HEK293T (cell line): ENCODE results near the gene ORM2.

Source experiments
- CTCF ChIA-PET: fragments of 350-600 bp; formaldehyde crosslinking; extraction: SDS; loops from one replicate; lab custom pipeline; 2021; ENCODE audit warnings: antibody characterized with exemption, inconsistent platforms; lab: Yijun Ruan, JAX
- POLR2A ChIA-PET: fragments of 350-600 bp; formaldehyde crosslinking; extraction: SDS; loops from one replicate; lab custom pipeline; 2020; ENCODE audit warnings: antibody characterized with exemption, inconsistent platforms; lab: Yijun Ruan, JAX
- DNase-seq: peaks from one replicate; pipeline ENCODE4 v3.0.0; 2012; ENCODE audit warnings: mixed read lengths; ENCODE audit errors: extremely low spot score
- ARNT ChIP-seq: fragments of 450-650 bp; IDR thresholded peaks from 2 replicates; pipeline ENCODE4 v1.6.1; 2017; ENCODE audit warnings: mild to moderate bottlenecking
- BHLHE40 ChIP-seq: fragments of 450-650 bp; IDR thresholded peaks from 2 replicates; pipeline ENCODE4 v1.6.1; 2016; ENCODE audit warnings: mild to moderate bottlenecking, moderate library complexity, borderline replicate concordance
- CTBP1 ChIP-seq: fragments of 450-650 bp; IDR thresholded peaks from 2 replicates; pipeline ENCODE4 v1.6.1; 2016; ENCODE audit warnings: borderline replicate concordance
- ELF4 ChIP-seq: fragments of 450-650 bp; IDR thresholded peaks from 2 replicates; pipeline ENCODE4 v1.6.1; 2017; ENCODE audit warnings: antibody characterized with exemption
- FOXA1 ChIP-seq: fragments of 450-650 bp; IDR thresholded peaks from 2 replicates; pipeline ENCODE4 v1.6.1; 2016; ENCODE audit warnings: mild to moderate bottlenecking
- FOXK2 ChIP-seq: fragments of 450-650 bp; IDR thresholded peaks from 2 replicates; pipeline ENCODE4 v1.6.1; 2016; ENCODE audit warnings: mild to moderate bottlenecking
- FOXM1 ChIP-seq: fragments of 450-650 bp; IDR thresholded peaks from 2 replicates; pipeline ENCODE4 v1.6.1; 2017; ENCODE audit warnings: mild to moderate bottlenecking, borderline replicate concordance
- HDGF ChIP-seq: fragments of 450-650 bp; IDR thresholded peaks from 2 replicates; pipeline ENCODE4 v1.6.1; 2017; ENCODE audit warnings: antibody characterized with exemption, borderline replicate concordance
- L3MBTL2 ChIP-seq: fragments of 450-650 bp; conservative IDR thresholded peaks from 2 replicates; pipeline ENCODE4 v1.6.1; 2016; ENCODE audit warnings: mild to moderate bottlenecking
- LEF1 ChIP-seq: fragments of 450-650 bp; IDR thresholded peaks from 2 replicates; pipeline ENCODE4 v1.6.1; 2017; ENCODE audit warnings: mild to moderate bottlenecking, borderline replicate concordance
- NFRKB ChIP-seq: fragments of 450-650 bp; IDR thresholded peaks from 2 replicates; pipeline ENCODE4 v1.6.1; 2016; ENCODE audit warnings: mild to moderate bottlenecking, moderate library complexity
- PKNOX1 ChIP-seq: fragments of 450-650 bp; IDR thresholded peaks from 2 replicates; pipeline ENCODE4 v1.6.1; 2016
- SP1 ChIP-seq: fragments of 450-650 bp; IDR thresholded peaks from 2 replicates; pipeline ENCODE4 v1.6.1; 2017
- SUZ12 ChIP-seq: fragments of 450-650 bp; IDR thresholded peaks from 2 replicates; pipeline ENCODE4 v1.6.1; 2016; ENCODE audit warnings: mild to moderate bottlenecking
- TARDBP ChIP-seq: fragments of 450-650 bp; IDR thresholded peaks from 2 replicates; pipeline ENCODE4 v1.6.1; 2016
- ZNF384 ChIP-seq: fragments of 450-650 bp; IDR thresholded peaks from 2 replicates; pipeline ENCODE4 v1.6.1; 2016

Gene ORM2

GRCh38 chr9:114359801-114360200 is 30.1 kb downstream of the ORM2 start:
- POLR2A ChIA-PET: no interaction called here
- TF ChIP-seq NFRKB (no peak), ARNT (no peak), FOXA1 (no peak), L3MBTL2 (no peak), LEF1 (no peak), SP1 (no peak), TARDBP (no peak), PKNOX1 (no peak), ZNF384 (no peak), HDGF (no peak), SUZ12 (no peak), FOXM1 (no peak), CTBP1 (no peak), ELF4 (no peak)
- DNase-seq: no peak
- CTCF ChIA-PET: no interaction called here

GRCh38 chr9:114361542-114361941 is 31.9 kb downstream of the ORM2 start:
- TF ChIP-seq TARDBP (no peak), SP1 (no peak), ARNT (no peak), FOXA1 (no peak), ZNF384 (no peak), HDGF (no peak), L3MBTL2 (no peak), LEF1 (no peak), FOXK2 (no peak), NFRKB (no peak), ELF4 (no peak), SUZ12 (no peak), FOXM1 (no peak)
- ChIA-PET POLR2A (no interaction called here), CTCF (no interaction called here)
- no peak for DNase-seq

GRCh38 chr9:114362394-114362793 is 32.7 kb downstream of the ORM2 start:
- ChIA-PET CTCF (interaction anchor here (0.7 to 0.9 kb wide), 2 partner anchors 23 to 399 kb away, joined by 3 read pairs; no protein-coding TSS in a partner anchor), POLR2A (no interaction called here)
- DNase-seq: no peak
- no peak for TF ChIP-seq ELF4
- no peak for TF ChIP-seq PKNOX1
- TF ChIP-seq NFRKB: no peak
- TF ChIP-seq ARNT: no peak
- TF ChIP-seq BHLHE40: no peak
- no peak for TF ChIP-seq LEF1
- TF ChIP-seq FOXK2: no peak
- TF ChIP-seq ZNF384: no peak
- no peak for TF ChIP-seq HDGF
- no peak for TF ChIP-seq L3MBTL2
- TF ChIP-seq SP1: no peak
- TF ChIP-seq CTBP1: no peak
- TF ChIP-seq SUZ12: no peak
- TF ChIP-seq FOXA1: no peak
- TF ChIP-seq FOXM1: no peak
- no peak for TF ChIP-seq TARDBP

GRCh38 chr9:114363424-114363823 is 33.8 kb downstream of the ORM2 start:
- CTCF ChIA-PET: interaction anchor here (0.9 kb wide), 1 partner anchor 24 kb away, joined by 3 read pairs; no protein-coding TSS in a partner anchor
- no peak for TF ChIP-seq SP1
- POLR2A ChIA-PET: no interaction called here
- DNase-seq: no peak

- POLR2A ChIA-PET: no interaction called here
- no peak for DNase-seq
- CTCF ChIA-PET: no interaction called here
- TF ChIP-seq ZNF384: no peak
- no peak for TF ChIP-seq SUZ12
- no peak for TF ChIP-seq CTBP1
- no peak for TF ChIP-seq TARDBP
- TF ChIP-seq HDGF: no peak
- TF ChIP-seq ELF4: no peak
- TF ChIP-seq FOXA1: no peak
- no peak for TF ChIP-seq BHLHE40
- TF ChIP-seq L3MBTL2: no peak
- TF ChIP-seq ARNT: no peak
These were observed 34.7 kb downstream of the ORM2 start for GRCh38 chr9:114364134-114365041.

GRCh38 chr9:114365194-114365593 is 35.5 kb downstream of the ORM2 start:
- ChIA-PET CTCF (interaction anchor here (1.2 kb wide), 1 partner anchor 21 kb away, joined by 3 read pairs; no protein-coding TSS in a partner anchor), POLR2A (no interaction called here)
- no peak for DNase-seq
- TF ChIP-seq SUZ12 (no peak), BHLHE40 (no peak), ELF4 (no peak), HDGF (no peak), FOXA1 (no peak), NFRKB (no peak), PKNOX1 (no peak), ZNF384 (no peak), CTBP1 (no peak)
